ENCODE data around the gene STEAP4.

GRCh38 chr7:88315522-88315921 is 8.8 kb upstream of the STEAP4 start:
- TF ChIP-seq CTCF (IDR thresholded peaks at IDR 0.05) (no peak), POLR2A (IDR thresholded peaks at IDR 0.05) (no peak)

Data from testis (tissue), 2 donors.